HepG2 (cell line): ENCODE data around the gene HRG. TPM values are rescaled to one million over a fixed set of nuclear protein-coding genes. Genes with fewer than 3 reads are reported as not detected.

Source experiments
- ARNTL ChIP-seq: sonication (generic); formaldehyde crosslinking; IDR thresholded peaks from 2 replicates; pipeline ENCODE4 v1.4.0; 2020; ENCODE audit warnings: mild to moderate bottlenecking, missing genetic modification reagents
- ASH2L ChIP-seq: fragments of 300-600, 200-600 bp; sonication (generic); IDR thresholded peaks from 2 replicates; pipeline ENCODE4 v1.7.0; 2017; ENCODE audit warnings: low read depth, mild to moderate bottlenecking, moderate library complexity, mixed read lengths, low read length; ENCODE audit not compliant: insufficient read length
- HNRNPUL1 ChIP-seq: fragments of 200-400 bp; formaldehyde crosslinking; IDR thresholded peaks from 2 replicates; pipeline ENCODE4 v1.6.1; 2017; ENCODE audit warnings: low read depth, mild to moderate bottlenecking, low read length, moderate library complexity
- KAT7 ChIP-seq: IDR thresholded peaks from 2 replicates; pipeline ENCODE4 v1.6.1; 2018; ENCODE audit warnings: borderline replicate concordance, missing compliant biosample characterization
- MAZ ChIP-seq, 2 experiments: sonication (generic) in 1 of 2; formaldehyde crosslinking in 1 of 2; IDR thresholded peaks; 2 replicates each; pipeline versions ENCODE4 v1.5.0 to v1.6.1; 2012 to 2020; ENCODE audit warnings: low read depth in 2 of 2, mild to moderate bottlenecking in 2 of 2, borderline replicate concordance in 1 of 2, improper control_type of control experiment in 1 of 2, low read length in 1 of 2, missing genetic modification reagents in 1 of 2, moderate library complexity in 1 of 2
- MED13 ChIP-seq: sonication (generic); formaldehyde crosslinking; IDR thresholded peaks from 2 replicates; pipeline ENCODE4 v1.5.0; 2020; ENCODE audit warnings: missing genetic modification reagents
- MZF1 ChIP-seq: sonication (generic); formaldehyde crosslinking; IDR thresholded peaks from 2 replicates; pipeline ENCODE4 v1.8.1; 2023; ENCODE audit warnings: mild to moderate bottlenecking, missing genetic modification reagents, borderline replicate concordance
- NKX3-1 ChIP-seq: sonication (generic); formaldehyde crosslinking; IDR thresholded peaks from 2 replicates; pipeline ENCODE4 v1.5.0; 2020; ENCODE audit warnings: missing genetic modification reagents
- NR2F6 ChIP-seq, 2 experiments: IDR thresholded peaks; 2 replicates each; pipeline ENCODE4 v1.6.1; 2016; ENCODE audit warnings: antibody characterized with exemption in 1 of 2, mild to moderate bottlenecking in 1 of 2
- POLR2A ChIP-seq, 2 experiments: IDR thresholded peaks; 2 replicates each; pipeline ENCODE4 v1.6.1; 2011; ENCODE audit warnings: low read depth in 2 of 2, low read length in 2 of 2, mild to moderate bottlenecking in 1 of 2, moderate library complexity in 1 of 2; ENCODE audit not compliant: insufficient read depth in 1 of 2
- POLR2G ChIP-seq: fragments of 200-400 bp; formaldehyde crosslinking; IDR thresholded peaks from 2 replicates; pipeline ENCODE4 v1.6.1; 2018; ENCODE audit warnings: mild to moderate bottlenecking, low read depth, low read length, moderate library complexity
- RARA ChIP-seq: IDR thresholded peaks from 2 replicates; pipeline ENCODE4 v1.6.1; 2016; ENCODE audit warnings: missing genetic modification reagents, missing compliant biosample characterization
- RARG ChIP-seq: sonication (generic); formaldehyde crosslinking; IDR thresholded peaks from 2 replicates; pipeline ENCODE4 v1.4.0; 2020; ENCODE audit warnings: low read depth, mild to moderate bottlenecking, missing genetic modification reagents
- RFXANK ChIP-seq: IDR thresholded peaks from 2 replicates; pipeline ENCODE4 v1.6.1; 2016
- RNF2 ChIP-seq: fragments of 450-650 bp; conservative IDR thresholded peaks from 2 replicates; pipeline ENCODE4 v1.6.1; 2016; ENCODE audit warnings: low read depth
- SMC3 ChIP-seq: IDR thresholded peaks from 2 replicates; pipeline ENCODE4 v1.6.1; 2011; ENCODE audit warnings: low read length, improper control_type of control experiment
- ZBTB44 ChIP-seq: sonication (generic); formaldehyde crosslinking; IDR thresholded peaks from 2 replicates; pipeline ENCODE4 v1.4.0; 2020; ENCODE audit warnings: missing genetic modification reagents
- ZKSCAN5 ChIP-seq: sonication (generic); formaldehyde crosslinking; IDR thresholded peaks from 2 replicates; pipeline ENCODE4 v1.5.1; 2020; ENCODE audit warnings: mild to moderate bottlenecking, missing genetic modification reagents
- ZNF136 ChIP-seq: sonication (generic); formaldehyde crosslinking; IDR thresholded peaks from 2 replicates; pipeline ENCODE4 v1.8.1; 2022; ENCODE audit warnings: low read depth, mild to moderate bottlenecking, moderate library complexity, missing genetic modification reagents
- ZNF563 ChIP-seq: sonication (generic); formaldehyde crosslinking; IDR thresholded peaks from 2 replicates; pipeline ENCODE4 v1.8.0; 2022; ENCODE audit warnings: mild to moderate bottlenecking, moderate library complexity, missing genetic modification reagents
- ZNF609 ChIP-seq: sonication (generic); formaldehyde crosslinking; IDR thresholded peaks from 2 replicates; pipeline ENCODE4 v1.4.0; 2020; ENCODE audit warnings: mild to moderate bottlenecking, missing genetic modification reagents, borderline replicate concordance
- ZNF629 ChIP-seq: sonication (generic); formaldehyde crosslinking; conservative IDR thresholded peaks from 2 replicates; pipeline ENCODE4 v1.5.0; 2020; ENCODE audit warnings: missing genetic modification reagents
- ZNF740 ChIP-seq: sonication (generic); formaldehyde crosslinking; IDR thresholded peaks from 2 replicates; pipeline ENCODE4 v1.4.0; 2020; ENCODE audit warnings: missing genetic modification reagents
- ZNF776 ChIP-seq: sonication (generic); formaldehyde crosslinking; IDR thresholded peaks from 2 replicates; pipeline ENCODE4 v1.4.0; 2020; ENCODE audit warnings: mild to moderate bottlenecking, missing genetic modification reagents
- ZNF83 ChIP-seq: sonication (generic); formaldehyde crosslinking; IDR thresholded peaks from 2 replicates; pipeline ENCODE4 v1.4.0; 2020; ENCODE audit warnings: missing genetic modification reagents, mild to moderate bottlenecking, borderline replicate concordance
- polyA plus RNA-seq, 8 experiments: library from polyadenylated mRNA; depleted of rRNA in 3 of 8; stranded (reverse) in 7 of 8; unstranded in 1 of 8; fragments of >200 nt; fragmentation: Illumina TruSeq in 4 of 8; extraction: Trizol in 4 of 8; gene quantifications; 2 replicates each; pipeline versions ENCODE4 v1.2.1 to v1.2.3, GENCODE V29; 2011 to 2016; ENCODE audit warnings: low read depth in 4 of 8, missing spikeins in 1 of 8, mixed read lengths in 1 of 8; ENCODE audit not compliant: insufficient read depth in 1 of 8
- total RNA-seq, 5 experiments: library from RNA; depleted of rRNA; stranded (reverse); fragments of >200 nt; fragmentation: Illumina TruSeq; extraction: Trizol; gene quantifications; 2 replicates each; pipeline ENCODE4 v1.2.3, GENCODE V29; 2016; ENCODE audit warnings: low read depth in 1 of 5

The HRG gene
- total and polyA plus RNA-seq, 2 of the 13 experiments (the other 11 are each of a cell fraction or from before 2014, with no cell fraction given) = 0.09 to 0.11 TPM

GRCh38 chr3:186622651-186623310, 43.0 kb upstream of the HRG start (continued):
- TF ChIP-seq ZNF609 = no peak
- TF ChIP-seq MAZ (IDR thresholded peaks at IDR 0.05; ENCODE audit: borderline replicate concordance, low read depth, low read length) = no peak
- 0 out of 2 replicates have a peak, but pooled peaks have one; percentile 19 for TF ChIP-seq MAZ (CRISPR knock-in tag; IDR thresholded peaks at IDR 0.05; ENCODE audit: low read depth)
- no peak for TF ChIP-seq ZKSCAN5 (CRISPR knock-in tag)
- TF ChIP-seq RFXANK = no peak
- peak in 1 of 2 experiments; percentile 28; a peak in 2 of 4 replicates for TF ChIP-seq POLR2A (IDR thresholded peaks at IDR 0.05; ENCODE audit: insufficient read depth in 1 of 2, low read depth in 2 of 2, low read length in 2 of 2)
- TF ChIP-seq HNRNPUL1 = peak; percentile 60; the same call in 1 of the 2 replicates
- 0 out of 2 replicates have a peak, but pooled peaks have one; percentile 45 for TF ChIP-seq RARG (CRISPR knock-in tag)
- no peak for TF ChIP-seq RNF2
- TF ChIP-seq MZF1 (CRISPR knock-in tag) = no peak
- TF ChIP-seq ZNF629 (CRISPR knock-in tag) = 0 out of 2 replicates have a peak, but pooled peaks have one; percentile 3
- TF ChIP-seq NR2F6 (IDR thresholded peaks at IDR 0.05) = no peak
- TF ChIP-seq NR2F6 (CRISPR knock-in tag; IDR thresholded peaks at IDR 0.05) = no peak
- no peak for TF ChIP-seq ZNF776 (CRISPR knock-in tag)
- no peak for TF ChIP-seq ZNF563
- TF ChIP-seq POLR2G = peak; percentile 81
- TF ChIP-seq RARA (CRISPR knock-in tag) = no peak
- TF ChIP-seq ZNF136 (CRISPR knock-in tag) = no peak
- TF ChIP-seq NKX3-1 (CRISPR knock-in tag) = no peak
- TF ChIP-seq SMC3 = no peak
- no peak for TF ChIP-seq ASH2L
- TF ChIP-seq MED13 = 0 out of 2 replicates have a peak, but pooled peaks have one; percentile 17
- no peak for TF ChIP-seq KAT7 (CRISPR knock-in tag)
- TF ChIP-seq ZBTB44 (CRISPR knock-in tag) = no peak
- TF ChIP-seq ZNF83 = no peak
- TF ChIP-seq ZNF740 (CRISPR knock-in tag) = peak; percentile 55; the same call in 1 of the 2 replicates
- no peak for TF ChIP-seq ARNTL
